ENCODE results near the gene RB1.

RB1 gene

DNA sequence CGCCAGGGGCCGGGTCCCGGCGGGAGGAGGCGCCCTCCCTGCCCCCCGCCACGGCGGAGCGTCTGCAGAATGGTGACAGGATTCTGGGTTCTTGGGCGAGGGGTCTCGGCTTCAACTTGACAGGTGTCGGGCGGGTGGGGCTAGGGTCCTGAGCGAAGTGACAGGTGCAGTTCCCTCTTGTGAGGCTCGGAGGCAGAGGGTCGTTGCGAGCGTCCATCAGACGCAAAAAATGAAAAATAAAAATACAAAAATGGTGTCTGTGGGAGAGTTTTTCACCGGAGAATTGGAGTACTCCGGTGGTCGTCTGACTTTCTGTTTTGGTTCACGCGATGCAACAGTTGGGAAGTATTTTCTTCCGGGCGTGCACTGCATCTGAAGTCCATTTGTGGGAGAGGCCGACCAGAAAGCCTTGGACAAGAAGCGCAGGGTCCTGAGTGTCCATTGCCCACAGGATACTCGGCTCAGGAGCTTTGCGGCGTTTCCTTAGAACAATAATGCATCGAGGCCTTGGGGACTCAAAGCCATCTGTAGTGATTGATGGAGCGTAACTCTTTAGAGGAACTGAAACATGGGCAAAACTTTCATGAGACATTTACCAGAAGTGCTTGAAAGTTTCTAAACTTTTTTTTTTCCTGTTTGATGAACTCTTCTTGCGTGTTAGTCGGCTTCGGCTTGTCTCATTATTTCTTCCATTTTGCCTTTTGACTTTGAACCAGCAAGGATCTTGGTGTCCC, 759 bp downstream of the RB1 start:
- Histone ChIP-seq H3K79me2 (ENCODE audit: insufficient read depth, low read length) (peaks cover 36% of the 10 kb centered on the region), H3F3A (ENCODE audit: insufficient read depth, low read length) (no peaks in the 10 kb centered on the region), H3K9ac (ENCODE audit: low read length) (peak overlapping the region; percentile 98), H3K27me3 (ENCODE audit: insufficient read depth, low read length) (no peaks in the 10 kb centered on the region), H3K9me2 (ENCODE audit: low read depth, low read length) (no peaks in the 10 kb centered on the region), H3K4me2 (ENCODE audit: low read length) (peak overlapping the region; percentile 99), H2AFZ (ENCODE audit: low read length) (no peak overlapping the region), H3K9me3 (ENCODE audit: low read length) (no peaks in the 10 kb centered on the region), H3K27ac (ENCODE audit: low read depth, low read length, poor library complexity, severe bottlenecking) (peak overlapping the region; percentile 95), H3K4me1 (ENCODE audit: insufficient read depth, low read length, severe bottlenecking) (peaks cover 26% of the 10 kb centered on the region), H3K4me3 (ENCODE audit: low read depth, low read length, poor library complexity, severe bottlenecking) (peak overlapping the region; percentile 89), H3K36me3 (ENCODE audit: insufficient read depth, low read length) (peaks cover 43% of the 10 kb centered on the region), H4K20me1 (ENCODE audit: insufficient read depth, low read length) (no peaks in the 10 kb centered on the region)
- TF ChIP-seq, protein P1, sequence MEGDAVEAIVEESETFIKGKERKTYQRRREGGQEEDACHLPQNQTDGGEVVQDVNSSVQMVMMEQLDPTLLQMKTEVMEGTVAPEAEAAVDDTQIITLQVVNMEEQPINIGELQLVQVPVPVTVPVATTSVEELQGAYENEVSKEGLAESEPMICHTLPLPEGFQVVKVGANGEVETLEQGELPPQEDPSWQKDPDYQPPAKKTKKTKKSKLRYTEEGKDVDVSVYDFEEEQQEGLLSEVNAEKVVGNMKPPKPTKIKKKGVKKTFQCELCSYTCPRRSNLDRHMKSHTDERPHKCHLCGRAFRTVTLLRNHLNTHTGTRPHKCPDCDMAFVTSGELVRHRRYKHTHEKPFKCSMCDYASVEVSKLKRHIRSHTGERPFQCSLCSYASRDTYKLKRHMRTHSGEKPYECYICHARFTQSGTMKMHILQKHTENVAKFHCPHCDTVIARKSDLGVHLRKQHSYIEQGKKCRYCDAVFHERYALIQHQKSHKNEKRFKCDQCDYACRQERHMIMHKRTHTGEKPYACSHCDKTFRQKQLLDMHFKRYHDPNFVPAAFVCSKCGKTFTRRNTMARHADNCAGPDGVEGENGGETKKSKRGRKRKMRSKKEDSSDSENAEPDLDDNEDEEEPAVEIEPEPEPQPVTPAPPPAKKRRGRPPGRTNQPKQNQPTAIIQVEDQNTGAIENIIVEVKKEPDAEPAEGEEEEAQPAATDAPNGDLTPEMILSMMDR (IDR thresholded peaks at IDR 0.05; ENCODE audit: low read length), result no peak
- TF ChIP-seq EZH2 (IDR thresholded peaks at IDR 0.05; ENCODE audit: borderline replicate concordance, low read length), result no peak

DNA sequence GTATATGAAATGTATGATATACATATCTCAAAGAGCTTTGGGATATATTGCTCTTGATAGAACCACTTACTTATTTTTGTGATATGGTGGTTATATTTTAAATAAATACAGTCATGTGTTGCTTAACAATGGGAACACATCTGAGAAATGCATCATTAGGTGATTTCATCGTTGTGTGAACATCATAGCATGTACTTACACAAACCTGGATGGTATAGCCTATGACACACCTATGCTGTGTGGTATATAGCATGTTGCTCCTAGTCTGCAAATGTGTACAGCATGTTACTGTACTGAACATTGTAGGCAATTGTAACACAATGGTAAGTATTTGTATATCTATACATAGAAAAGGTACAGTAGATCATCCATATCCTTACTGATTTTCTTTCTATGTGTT, 7.7 kb downstream of the RB1 start:
- no peak overlapping the region for H3K27ac ChIP-seq (ENCODE audit: low read depth, low read length, poor library complexity, severe bottlenecking)
- H3K27me3 ChIP-seq (ENCODE audit: insufficient read depth, low read length), result no peaks in the 10 kb centered on the region
- H3K4me2 ChIP-seq (ENCODE audit: low read length), result no peak overlapping the region
- H3K4me1 ChIP-seq (ENCODE audit: insufficient read depth, low read length, severe bottlenecking), result peaks cover 2% of the 10 kb centered on the region
- peaks cover 53% of the 10 kb centered on the region for H3K79me2 ChIP-seq (ENCODE audit: insufficient read depth, low read length)
- H3K9me3 ChIP-seq (ENCODE audit: low read length), result 0 out of 2 replicates have a peak, but pooled peaks cover 8% of the 10 kb centered on the region
- no peaks in the 10 kb centered on the region for H3K9me2 ChIP-seq (ENCODE audit: low read depth, low read length)
- H3K36me3 ChIP-seq (ENCODE audit: insufficient read depth, low read length), result peaks cover 89% of the 10 kb centered on the region
- no peaks in the 10 kb centered on the region for H3F3A ChIP-seq (ENCODE audit: insufficient read depth, low read length)
- H4K20me1 ChIP-seq (ENCODE audit: insufficient read depth, low read length), result no peaks in the 10 kb centered on the region
- no peak overlapping the region for H2AFZ ChIP-seq (ENCODE audit: low read length)
- no peak overlapping the region for H3K9ac ChIP-seq (ENCODE audit: low read length)
- no peak overlapping the region for H3K4me3 ChIP-seq (ENCODE audit: low read depth, low read length, poor library complexity, severe bottlenecking)
- TF ChIP-seq, protein P1 (IDR thresholded peaks at IDR 0.05; ENCODE audit: low read length), result no peak
- TF ChIP-seq EZH2 (IDR thresholded peaks at IDR 0.05; ENCODE audit: borderline replicate concordance, low read length), result no peak

GRCh38 chr13:48315969-48316650, 12.6 kb downstream of the RB1 start:
- Histone ChIP-seq H3K9me3 (ENCODE audit: low read length) (0 out of 2 replicates have a peak, but pooled peaks cover 8% of the 10 kb centered on the region), H4K20me1 (ENCODE audit: insufficient read depth, low read length) (no peaks in the 10 kb centered on the region), H3K9me2 (ENCODE audit: low read depth, low read length) (no peaks in the 10 kb centered on the region), H3K4me3 (ENCODE audit: low read depth, low read length, poor library complexity, severe bottlenecking) (no peak overlapping the region), H3K9ac (ENCODE audit: low read length) (no peak overlapping the region), H2AFZ (ENCODE audit: low read length) (no peak overlapping the region), H3K79me2 (ENCODE audit: insufficient read depth, low read length) (peaks cover 15% of the 10 kb centered on the region), H3K4me1 (ENCODE audit: insufficient read depth, low read length, severe bottlenecking) (no peaks in the 10 kb centered on the region), H3K27me3 (ENCODE audit: insufficient read depth, low read length) (no peaks in the 10 kb centered on the region), H3K4me2 (ENCODE audit: low read length) (no peak overlapping the region), H3F3A (ENCODE audit: insufficient read depth, low read length) (no peaks in the 10 kb centered on the region), H3K27ac (ENCODE audit: low read depth, low read length, poor library complexity, severe bottlenecking) (no peak overlapping the region), H3K36me3 (ENCODE audit: insufficient read depth, low read length) (peaks cover 77% of the 10 kb centered on the region)
- TF ChIP-seq, protein P1 (IDR thresholded peaks at IDR 0.05; ENCODE audit: low read length), result no peak
- no peak for TF ChIP-seq EZH2 (IDR thresholded peaks at IDR 0.05; ENCODE audit: borderline replicate concordance, low read length)
